ENCODE data around the gene RPL7A.

Gene RPL7A

DNA sequence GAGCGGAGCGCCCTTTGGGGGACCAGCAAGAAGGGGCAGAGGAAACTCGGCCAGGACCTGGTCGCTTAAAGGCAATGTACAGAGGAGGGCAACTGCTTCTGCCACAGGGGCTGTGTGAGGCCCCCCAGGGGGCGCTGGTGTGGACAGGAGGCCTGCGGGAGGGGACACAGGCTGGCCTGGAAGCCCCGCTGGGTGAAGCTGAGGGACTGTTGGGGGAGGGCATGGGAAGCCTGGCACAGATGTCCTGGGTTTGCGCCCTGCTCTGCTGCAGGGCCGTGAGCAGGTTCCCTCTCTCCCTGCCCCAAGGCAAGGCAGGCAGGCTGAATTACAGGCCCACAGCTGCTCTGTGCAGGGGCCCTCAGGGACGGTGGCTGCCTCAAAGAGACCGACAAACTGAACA is 5.4 kb upstream of the RPL7A start:
- DNase-seq (ENCODE audit: extremely low spot score) = no peak
- POLR2A ChIA-PET = interaction anchor here (1.1 to 1.2 kb wide), 2 partner anchors 8 to 13 kb away, joined by 4 read pairs; partner anchors contain the start of gene SURF1
- TF ChIP-seq ELF4 (IDR thresholded peaks at IDR 0.05) (no peak), TARDBP (IDR thresholded peaks at IDR 0.05) (no peak), HDGF (IDR thresholded peaks at IDR 0.05; ENCODE audit: borderline replicate concordance) (no peak), SP1 (IDR thresholded peaks at IDR 0.05) (no peak), FOXM1 (IDR thresholded peaks at IDR 0.05; ENCODE audit: borderline replicate concordance) (no peak), SUZ12 (IDR thresholded peaks at IDR 0.05) (no peak), CTBP1 (IDR thresholded peaks at IDR 0.05; ENCODE audit: borderline replicate concordance) (no peak), NFRKB (IDR thresholded peaks at IDR 0.05) (no peak), L3MBTL2 (conservative IDR thresholded peaks at IDR 0.05) (no peak), ARNT (IDR thresholded peaks at IDR 0.05) (no peak), FOXA1 (IDR thresholded peaks at IDR 0.05) (no peak), LEF1 (IDR thresholded peaks at IDR 0.05; ENCODE audit: borderline replicate concordance) (no peak), BHLHE40 (IDR thresholded peaks at IDR 0.05; ENCODE audit: borderline replicate concordance) (no peak), ZNF384 (IDR thresholded peaks at IDR 0.05) (no peak), FOXK2 (IDR thresholded peaks at IDR 0.05) (no peak)
- TF ChIP-seq, protein P1, sequence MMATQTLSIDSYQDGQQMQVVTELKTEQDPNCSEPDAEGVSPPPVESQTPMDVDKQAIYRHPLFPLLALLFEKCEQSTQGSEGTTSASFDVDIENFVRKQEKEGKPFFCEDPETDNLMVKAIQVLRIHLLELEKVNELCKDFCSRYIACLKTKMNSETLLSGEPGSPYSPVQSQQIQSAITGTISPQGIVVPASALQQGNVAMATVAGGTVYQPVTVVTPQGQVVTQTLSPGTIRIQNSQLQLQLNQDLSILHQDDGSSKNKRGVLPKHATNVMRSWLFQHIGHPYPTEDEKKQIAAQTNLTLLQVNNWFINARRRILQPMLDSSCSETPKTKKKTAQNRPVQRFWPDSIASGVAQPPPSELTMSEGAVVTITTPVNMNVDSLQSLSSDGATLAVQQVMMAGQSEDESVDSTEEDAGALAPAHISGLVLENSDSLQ (IDR thresholded peaks at IDR 0.05) = no peak
- CTCF ChIA-PET = interaction anchor here (0.6 kb wide), 2 partner anchors 149 to 199 kb away, joined by 3 read pairs; no protein-coding TSS in a partner anchor

DNA sequence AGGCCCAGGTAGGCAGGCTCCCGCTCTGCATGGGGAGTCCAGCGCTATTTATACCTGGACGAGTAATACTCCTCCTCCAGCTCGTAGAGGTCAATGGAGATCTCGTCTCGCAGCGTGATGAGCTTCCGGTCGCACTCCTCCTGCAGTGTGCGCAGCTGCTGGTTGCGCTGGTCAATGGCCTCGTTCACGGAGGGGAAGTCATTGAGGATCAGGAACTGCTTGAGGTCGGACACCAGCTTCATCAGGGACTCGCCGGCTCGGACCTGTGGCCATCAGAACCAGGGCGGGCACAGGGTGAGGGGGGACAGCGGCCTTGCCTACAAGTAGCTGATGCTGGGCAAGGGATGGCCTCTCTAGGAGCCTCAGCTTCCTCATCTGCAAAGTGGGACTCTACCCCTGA is 3.9 kb upstream of the RPL7A start:
- ChIA-PET CTCF (interaction anchor here (0.7 kb wide), 1 partner anchor 171 kb away, joined by 3 read pairs; no protein-coding TSS in a partner anchor), POLR2A (no interaction called here)
- TF ChIP-seq FOXM1 (IDR thresholded peaks at IDR 0.05; ENCODE audit: borderline replicate concordance) (no peak), FOXA1 (IDR thresholded peaks at IDR 0.05) (no peak), SP1 (IDR thresholded peaks at IDR 0.05) (no peak), FOXK2 (IDR thresholded peaks at IDR 0.05) (no peak), LEF1 (IDR thresholded peaks at IDR 0.05; ENCODE audit: borderline replicate concordance) (no peak), SUZ12 (IDR thresholded peaks at IDR 0.05) (no peak), ZNF384 (IDR thresholded peaks at IDR 0.05) (no peak), ARNT (IDR thresholded peaks at IDR 0.05) (no peak), ELF4 (IDR thresholded peaks at IDR 0.05) (no peak), BHLHE40 (IDR thresholded peaks at IDR 0.05; ENCODE audit: borderline replicate concordance) (no peak), L3MBTL2 (conservative IDR thresholded peaks at IDR 0.05) (no peak), CTBP1 (IDR thresholded peaks at IDR 0.05; ENCODE audit: borderline replicate concordance) (no peak), TARDBP (IDR thresholded peaks at IDR 0.05) (no peak), HDGF (IDR thresholded peaks at IDR 0.05; ENCODE audit: borderline replicate concordance) (no peak), NFRKB (IDR thresholded peaks at IDR 0.05) (no peak)
- TF ChIP-seq, protein P1 (IDR thresholded peaks at IDR 0.05) = no peak
- DNase-seq (ENCODE audit: extremely low spot score) = no peak

DNA sequence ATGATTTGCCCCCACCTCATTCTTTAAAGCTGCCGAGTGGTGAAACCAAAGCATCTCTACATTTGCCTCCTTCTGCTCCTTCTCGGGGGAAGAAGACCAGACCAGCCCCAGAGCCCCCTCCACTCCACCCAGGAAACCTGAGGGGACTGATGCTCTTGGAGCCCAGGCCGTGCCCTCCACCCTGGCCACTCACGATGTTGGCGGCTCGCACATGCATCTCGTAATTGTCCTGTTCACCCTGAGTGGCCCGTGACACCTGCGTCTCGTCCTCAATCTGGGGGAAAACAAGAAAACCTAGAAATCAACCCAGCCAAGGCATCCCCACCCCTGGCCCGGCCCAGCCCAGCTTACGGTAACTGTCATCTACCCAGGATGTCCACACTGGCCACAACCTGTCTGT is 3.0 kb upstream of the RPL7A start:
- DNase-seq (ENCODE audit: extremely low spot score) = no peak
- TF ChIP-seq CTBP1 (IDR thresholded peaks at IDR 0.05; ENCODE audit: borderline replicate concordance) (no peak), L3MBTL2 (conservative IDR thresholded peaks at IDR 0.05) (no peak)
- POLR2A ChIA-PET = no interaction called here
- CTCF ChIA-PET = no interaction called here

- TF ChIP-seq SP1 (IDR thresholded peaks at IDR 0.05) = no peak
- no peak for TF ChIP-seq FOXA1 (IDR thresholded peaks at IDR 0.05)
- no peak for TF ChIP-seq TARDBP (IDR thresholded peaks at IDR 0.05)
- no peak for TF ChIP-seq SUZ12 (IDR thresholded peaks at IDR 0.05)
- TF ChIP-seq ELF4 (IDR thresholded peaks at IDR 0.05) = no peak
- TF ChIP-seq ARNT (IDR thresholded peaks at IDR 0.05) = no peak
- TF ChIP-seq, protein P1 (IDR thresholded peaks at IDR 0.05) = no peak
- no peak for TF ChIP-seq L3MBTL2 (conservative IDR thresholded peaks at IDR 0.05)
- no peak for TF ChIP-seq BHLHE40 (IDR thresholded peaks at IDR 0.05; ENCODE audit: borderline replicate concordance)
- TF ChIP-seq ZNF384 (IDR thresholded peaks at IDR 0.05) = no peak
- ChIA-PET CTCF (no interaction called here), POLR2A (interaction anchor here (1.1 kb wide), 1 partner anchor 32 kb away, joined by 4 read pairs; no protein-coding TSS in a partner anchor)
- DNase-seq (ENCODE audit: extremely low spot score) = no peak
These were observed 2.4 kb upstream of the RPL7A start for GRCh38 chr9:133345596-133345995.

GRCh38 chr9:133346021-133346785 is 1.8 kb upstream of the RPL7A start:
- no peak for DNase-seq (ENCODE audit: extremely low spot score)
- ChIA-PET POLR2A (interaction anchor here (1.0 to 1.5 kb wide), 5 partner anchors 9 to 140 kb away, joined by 3 to 9 read pairs (median 4); no protein-coding TSS in a partner anchor), CTCF (no interaction called here)
- TF ChIP-seq NFRKB (IDR thresholded peaks at IDR 0.05) (no peak), FOXA1 (IDR thresholded peaks at IDR 0.05) (no peak), CTBP1 (IDR thresholded peaks at IDR 0.05; ENCODE audit: borderline replicate concordance) (no peak), HDGF (IDR thresholded peaks at IDR 0.05; ENCODE audit: borderline replicate concordance) (no peak), ZNF384 (IDR thresholded peaks at IDR 0.05) (no peak), TARDBP (IDR thresholded peaks at IDR 0.05) (no peak), ARNT (IDR thresholded peaks at IDR 0.05) (no peak), FOXM1 (IDR thresholded peaks at IDR 0.05; ENCODE audit: borderline replicate concordance) (no peak), ELF4 (IDR thresholded peaks at IDR 0.05) (no peak)

- CTCF ChIA-PET = interaction anchor here (0.6 kb wide), 1 partner anchor 155 kb away, joined by 3 read pairs; no protein-coding TSS in a partner anchor
- DNase-seq (ENCODE audit: extremely low spot score) = peak; percentile 55
- POLR2A ChIA-PET = interaction anchor here (0.7 to 2.1 kb wide), 21 partner anchors 8 to 322 kb away, joined by 3 to 20 read pairs (median 5); partner anchors contain the start of genes CACFD1, STKLD1, SURF1 and SURF2
- no peak for TF ChIP-seq FOXK2 (IDR thresholded peaks at IDR 0.05)
These were observed 468 bp upstream of the RPL7A start for GRCh38 chr9:133347515-133347984.
